ENCODE results near the gene SHANK1. TPM values are rescaled to one million over a fixed set of nuclear protein-coding genes. Genes with fewer than 3 reads are reported as not detected.

The SHANK1 gene
- total and polyA plus RNA-seq, 2 of the 13 experiments (the other 11 are each of a cell fraction or from before 2014, with no cell fraction given), result not detected

DNA sequence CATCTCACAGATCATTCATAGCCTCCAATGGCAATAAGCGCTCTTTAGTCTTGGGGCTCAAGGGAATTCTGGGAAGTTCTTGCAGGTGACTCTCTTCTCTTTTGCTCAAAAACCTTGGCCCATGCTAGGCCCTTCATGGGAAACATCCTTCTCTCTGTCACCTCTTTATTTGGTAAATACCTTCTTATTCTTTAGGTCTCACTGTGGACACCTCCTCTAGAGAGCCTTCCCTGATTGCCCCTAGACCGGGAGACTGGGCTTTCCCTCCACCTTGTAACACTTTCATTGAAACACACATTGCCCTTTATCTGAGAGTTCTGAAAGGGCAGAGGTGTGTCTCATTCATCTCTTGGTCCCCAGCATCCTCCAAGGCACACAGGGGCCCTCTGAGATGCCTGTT lies 68.4 kb downstream of the SHANK1 start:
- in situ Hi-C loops (cut with HindIII; ENCODE audit: extremely low pct_ligation_motif_present, low pct_unique_long_range_greater_than_20kb) (no loop called here), intact Hi-C loops (cut with micrococcal nuclease; ENCODE audit: unreplicated experiment) (no loop called here)
- H3K27ac ChIP-seq (ENCODE audit: extremely low read length, insufficient read depth, low read length), result no peak overlapping the region
- no peaks in the 10 kb centered on the region for H3K79me2 ChIP-seq (ENCODE audit: insufficient read depth, low read length)
- no peak overlapping the region for H3K4me3 ChIP-seq (replicated peaks in 1 of 3; ENCODE audit: insufficient read depth in 1 of 3, low read depth in 2 of 3, low read length in 3 of 3)
- no peaks in the 10 kb centered on the region for H3K4me1 ChIP-seq (ENCODE audit: insufficient read depth, low read length)
- peaks cover 3% of the 10 kb centered on the region; the same call in 1 of the 2 replicates for H3K9me3 ChIP-seq (ENCODE audit: low read length)
- DNase-seq (ENCODE audit: low spot score), result no peak
- H3K36me3 ChIP-seq (replicated peaks in 1 of 2; ENCODE audit: control insufficient read depth in 1 of 2, insufficient read depth in 2 of 2, low read length in 2 of 2), result no peaks in the 10 kb centered on the region
- no peaks in the 10 kb centered on the region for H4K20me1 ChIP-seq (ENCODE audit: insufficient read depth, low read length)
- WGBS (ENCODE audit: low lambda C conversion rate), result 44% methylated on average over 2 of the region's 2 CpGs
- CTCF ChIA-PET (ENCODE audit: low intra/inter-chr PET ratio, low total read pairs), result no interaction called here
- H3K9ac ChIP-seq (ENCODE audit: insufficient read depth, low read depth, low read length), result no peak overlapping the region
- no peaks in the 10 kb centered on the region for H3K27me3 ChIP-seq (ENCODE audit: control insufficient read depth in 1 of 2, insufficient read depth in 2 of 2, low read length in 2 of 2)
- no peak overlapping the region for H3K4me2 ChIP-seq (ENCODE audit: low read depth, low read length)
- no peak overlapping the region for H2AFZ ChIP-seq (ENCODE audit: low read length)
- POLR2A ChIA-PET, result no interaction called here
- TF ChIP-seq, protein P1, sequence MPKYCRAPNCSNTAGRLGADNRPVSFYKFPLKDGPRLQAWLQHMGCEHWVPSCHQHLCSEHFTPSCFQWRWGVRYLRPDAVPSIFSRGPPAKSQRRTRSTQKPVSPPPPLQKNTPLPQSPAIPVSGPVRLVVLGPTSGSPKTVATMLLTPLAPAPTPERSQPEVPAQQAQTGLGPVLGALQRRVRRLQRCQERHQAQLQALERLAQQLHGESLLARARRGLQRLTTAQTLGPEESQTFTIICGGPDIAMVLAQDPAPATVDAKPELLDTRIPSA (CRISPR knock-in tag; IDR thresholded peaks at IDR 0.05; ENCODE audit: borderline replicate concordance), result no peak
- TF ChIP-seq, protein P2, sequence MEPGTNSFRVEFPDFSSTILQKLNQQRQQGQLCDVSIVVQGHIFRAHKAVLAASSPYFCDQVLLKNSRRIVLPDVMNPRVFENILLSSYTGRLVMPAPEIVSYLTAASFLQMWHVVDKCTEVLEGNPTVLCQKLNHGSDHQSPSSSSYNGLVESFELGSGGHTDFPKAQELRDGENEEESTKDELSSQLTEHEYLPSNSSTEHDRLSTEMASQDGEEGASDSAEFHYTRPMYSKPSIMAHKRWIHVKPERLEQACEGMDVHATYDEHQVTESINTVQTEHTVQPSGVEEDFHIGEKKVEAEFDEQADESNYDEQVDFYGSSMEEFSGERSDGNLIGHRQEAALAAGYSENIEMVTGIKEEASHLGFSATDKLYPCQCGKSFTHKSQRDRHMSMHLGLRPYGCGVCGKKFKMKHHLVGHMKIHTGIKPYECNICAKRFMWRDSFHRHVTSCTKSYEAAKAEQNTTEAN (CRISPR knock-in tag; conservative IDR thresholded peaks at IDR 0.05), result no peak
- TF ChIP-seq ZNF614 (CRISPR knock-in tag; IDR thresholded peaks at IDR 0.05; ENCODE audit: borderline replicate concordance) (no peak), ZNF264 (CRISPR knock-in tag; IDR thresholded peaks at IDR 0.05) (no peak), KDM4B (CRISPR knock-in tag; IDR thresholded peaks at IDR 0.05) (no peak), HDAC6 (IDR thresholded peaks at IDR 0.05; ENCODE audit: low read depth, low read length) (no peak), ZNF781 (CRISPR knock-in tag; IDR thresholded peaks at IDR 0.05; ENCODE audit: borderline replicate concordance, not compliant biosample characterization) (no peak), ZNF678 (CRISPR knock-in tag; IDR thresholded peaks at IDR 0.05) (no peak), MIXL1 (CRISPR knock-in tag; IDR thresholded peaks at IDR 0.05) (no peak), HOXA7 (CRISPR knock-in tag; IDR thresholded peaks at IDR 0.05) (no peak), PLRG1 (conservative IDR thresholded peaks at IDR 0.05) (no peak), NR2F2 (IDR thresholded peaks at IDR 0.05; ENCODE audit: borderline replicate concordance, low read depth) (no peak), ZNF724P (CRISPR knock-in tag; IDR thresholded peaks at IDR 0.05; ENCODE audit: borderline replicate concordance) (no peak), MED13 (CRISPR knock-in tag; IDR thresholded peaks at IDR 0.05) (no peak), TCF12 (IDR thresholded peaks at IDR 0.05) (no peak), TCF12 (CRISPR knock-in tag; IDR thresholded peaks at IDR 0.05) (no peak)
- BruUV-seq (replicated peaks), result no TSS peak
- no peak for ATAC-seq
- no peak for FAIRE-seq

Data from HepG2 (cell line).